GM23338 (cell line): ENCODE data around the gene IYD. TPM values are rescaled to one million over a fixed set of nuclear protein-coding genes. Genes with fewer than 3 reads are reported as not detected.

Experiments
- ATAC-seq: fragments of 200-7000 bp; cut with Tn5 transposase; 3 replicates; pipeline ENCODE4 v1.9.1; 2020
- DNase-seq: peaks from one replicate; pipeline ENCODE4 v3.0.0-alpha.2; 2015; ENCODE audit warnings: low spot score
- H2AFZ ChIP-seq: fragments of 200-600 bp; sonication (generic); 2 replicates; pipeline ENCODE4 v1.8.0; 2016; ENCODE audit warnings: antibody characterized with exemption, mild to moderate bottlenecking, moderate library complexity
- H3F3A ChIP-seq: fragments of 200-600 bp; sonication (generic); replicated peaks from 2 replicates; pipeline ENCODE4 v1.8.0; 2017; ENCODE audit warnings: antibody characterized with exemption, mixed run types, low read depth
- H3K27ac ChIP-seq: fragments of 200-600 bp; sonication (generic); 2 replicates; pipeline ENCODE4 v1.6.1; 2016; ENCODE audit warnings: low read depth
- H3K27me3 ChIP-seq: fragments of 200-600 bp; sonication (generic); 2 replicates; pipeline ENCODE4 v1.8.0; 2016; ENCODE audit warnings: mild to moderate bottlenecking, mixed run types, moderate library complexity; ENCODE audit not compliant: insufficient read depth
- H3K36me3 ChIP-seq: fragments of 200-600 bp; sonication (generic); 2 replicates; pipeline ENCODE4 v1.8.0; 2016; ENCODE audit warnings: mild to moderate bottlenecking; ENCODE audit not compliant: insufficient read depth
- H3K4me1 ChIP-seq: fragments of 200-600 bp; sonication (generic); 2 replicates; pipeline ENCODE4 v1.8.0; 2016; ENCODE audit warnings: mild to moderate bottlenecking, moderate library complexity; ENCODE audit not compliant: insufficient read depth
- H3K4me2 ChIP-seq: fragments of 200-600 bp; sonication (generic); 2 replicates; pipeline ENCODE4 v1.7.1; 2017; ENCODE audit warnings: mixed run types
- H3K4me3 ChIP-seq: fragments of 200-600 bp; sonication (generic); 2 replicates; pipeline ENCODE4 v1.6.1; 2016; ENCODE audit warnings: mixed run types
- H3K79me2 ChIP-seq: fragments of 200-600 bp; sonication (generic); replicated peaks from 2 replicates; pipeline ENCODE4 v1.8.0; 2017; ENCODE audit warnings: mild to moderate bottlenecking; ENCODE audit not compliant: insufficient read depth
- H3K9me2 ChIP-seq: fragments of 200-600 bp; sonication (generic); 2 replicates; pipeline ENCODE4 v1.8.0; 2017; ENCODE audit not compliant: insufficient read depth
- H4K20me1 ChIP-seq: fragments of 200-600 bp; sonication (generic); replicated peaks from 2 replicates; pipeline ENCODE4 v1.8.0; 2017; ENCODE audit warnings: mild to moderate bottlenecking; ENCODE audit not compliant: insufficient read depth
- H3K27ac Mint-ChIP-seq: 2 replicates; pipeline ENCODE4 v1.8.0; 2020; ENCODE audit warnings: inconsistent platforms, mild to moderate bottlenecking, moderate library complexity, mixed read lengths
- H3K27me3 Mint-ChIP-seq: 3 replicates; pipeline ENCODE4 v1.8.0; 2022; ENCODE audit warnings: low read depth, mild to moderate bottlenecking, moderate library complexity, mixed read lengths, inconsistent platforms; ENCODE audit not compliant: insufficient read depth, poor library complexity
- H3K36me3 Mint-ChIP-seq: 3 replicates; pipeline ENCODE4 v1.8.0; 2021; ENCODE audit warnings: low read depth, mild to moderate bottlenecking, inconsistent platforms, moderate library complexity, mixed read lengths
- H3K4me1 Mint-ChIP-seq: 3 replicates; pipeline ENCODE4 v1.8.0; 2020; ENCODE audit warnings: mild to moderate bottlenecking, inconsistent platforms, mixed read lengths
- H3K4me3 Mint-ChIP-seq: 3 replicates; pipeline ENCODE4 v1.8.0; 2021; ENCODE audit warnings: moderate library complexity, mild to moderate bottlenecking, inconsistent platforms, mixed read lengths
- H3K9me3 Mint-ChIP-seq: 3 replicates; pipeline ENCODE4 v1.8.0; 2020; ENCODE audit warnings: moderate library complexity, mild to moderate bottlenecking, inconsistent platforms, mixed read lengths
- CREB1 ChIP-seq: fragments of 250-450 bp; sonication (Bioruptor Pico); IDR thresholded peaks from 2 replicates; pipeline ENCODE4 v1.5.0; 2020; ENCODE audit warnings: low read depth, mild to moderate bottlenecking, moderate library complexity
- CTCF ChIP-seq, 2 experiments: fragments of 200-600 bp in 1 of 2; sonication (generic) in 1 of 2; conservative IDR thresholded peaks; 2 replicates each; pipeline versions ENCODE4 v1.5.1 to v1.6.1; 2016 to 2017; ENCODE audit warnings: antibody characterized with exemption in 2 of 2, low read depth in 2 of 2, mild to moderate bottlenecking in 2 of 2, moderate library complexity in 1 of 2
- ETS1 ChIP-seq: IDR thresholded peaks from 2 replicates; pipeline ENCODE4 v1.6.1; 2016; ENCODE audit warnings: antibody characterized with exemption
- EZH2 ChIP-seq: fragments of 200-600 bp; sonication (generic); IDR thresholded peaks from one replicate; pipeline ENCODE4 v1.8.0; 2017; ENCODE audit warnings: antibody characterized with exemption, mild to moderate bottlenecking, low read depth; ENCODE audit not compliant: unreplicated experiment
- EZH2phosphoT487 ChIP-seq: fragments of 200-600 bp; sonication (generic); IDR thresholded peaks from one replicate; pipeline ENCODE4 v1.8.1; 2018; ENCODE audit warnings: antibody characterized with exemption; ENCODE audit not compliant: unreplicated experiment
- JUNB ChIP-seq: IDR thresholded peaks from one replicate; pipeline ENCODE4 v1.6.1; 2016; ENCODE audit warnings: antibody characterized with exemption; ENCODE audit not compliant: unreplicated experiment
- NANOG ChIP-seq: IDR thresholded peaks from 2 replicates; pipeline ENCODE4 v1.6.1; 2016; ENCODE audit warnings: antibody characterized with exemption, borderline replicate concordance
- POLR2AphosphoS5 ChIP-seq: IDR thresholded peaks from 2 replicates; pipeline ENCODE4 v1.6.1; 2016; ENCODE audit warnings: antibody characterized with exemption, low read depth
- REST ChIP-seq: IDR thresholded peaks from one replicate; pipeline ENCODE4 v1.6.1; 2018; ENCODE audit warnings: antibody characterized with exemption; ENCODE audit not compliant: unreplicated experiment
- STAT1 ChIP-seq: IDR thresholded peaks from one replicate; pipeline ENCODE4 v1.6.1; 2016; ENCODE audit warnings: antibody characterized with exemption; ENCODE audit not compliant: unreplicated experiment
- ZNF114 ChIP-seq: fragments of 250-450 bp; sonication (Bioruptor Pico); IDR thresholded peaks from 2 replicates; pipeline ENCODE4 v1.5.0; 2020; ENCODE audit warnings: mild to moderate bottlenecking, moderate library complexity
- ZNF331 ChIP-seq: fragments of 250-450 bp; sonication (Bioruptor Pico); IDR thresholded peaks from 2 replicates; pipeline ENCODE4 v1.5.0; 2020; ENCODE audit warnings: low read depth, mild to moderate bottlenecking, moderate library complexity
- ZNF462 ChIP-seq: fragments of 250-450 bp; sonication (Bioruptor Pico); IDR thresholded peaks from 2 replicates; pipeline ENCODE4 v1.5.0; 2020; ENCODE audit warnings: mild to moderate bottlenecking, moderate library complexity
- polyA plus RNA-seq: library from polyadenylated mRNA; unstranded; fragments of >200 nt; fragmentation: Nextera tagmentation; extraction: Ambion mirVana; gene quantifications from 2 replicates; pipeline ENCODE4 v1.2.1, GENCODE V29; 2016
- total RNA-seq: library from RNA; depleted of rRNA; stranded (reverse); fragments of >200 nt; shearing (Covaris generic); gene quantifications from 2 replicates; pipeline ENCODE4 v1.2.3, GENCODE V29; 2014

The IYD gene
- total and polyA plus RNA-seq, 2 experiments from 2014 or later, result not detected

- ATAC-seq (no peak), DNase-seq (no peak)
- Histone ChIP-seq H3K27ac (no peak overlapping the region), H3K27me3 (no peaks in the 10 kb centered on the region), H3K9me2 (peaks cover 7% of the 10 kb centered on the region; the same call in 1 of the 2 replicates), H3K4me2 (no peak overlapping the region), H3F3A (no peaks in the 10 kb centered on the region), H2AFZ (no peak overlapping the region), H3K79me2 (no peaks in the 10 kb centered on the region), H3K4me1 (no peaks in the 10 kb centered on the region), H4K20me1 (no peaks in the 10 kb centered on the region), H3K4me3 (no peak overlapping the region), H3K36me3 (no peaks in the 10 kb centered on the region)
- H3K36me3 Mint-ChIP-seq, result no peaks in the 10 kb centered on the region
- no peaks in the 10 kb centered on the region for H3K27me3 Mint-ChIP-seq
- H3K9me3 Mint-ChIP-seq, result peaks cover 7% of the 10 kb centered on the region; the same call in 2 of the 3 replicates
- H3K27ac Mint-ChIP-seq, result no peak overlapping the region
- H3K4me1 Mint-ChIP-seq, result peaks cover 13% of the 10 kb centered on the region; the same call in 2 of the 3 replicates
- TF ChIP-seq JUNB, result no peak
- TF ChIP-seq ZNF462 (CRISPR knock-in tag), result no peak
- no peak for TF ChIP-seq ZNF331 (CRISPR knock-in tag)
- no peak for TF ChIP-seq EZH2
- no peak for TF ChIP-seq ZNF114
- no peak for TF ChIP-seq NANOG
- no peak for TF ChIP-seq STAT1
- TF ChIP-seq POLR2AphosphoS5, result no peak
- no peak for TF ChIP-seq CREB1 (CRISPR knock-in tag)
- TF ChIP-seq ETS1, result no peak
- no peak for TF ChIP-seq EZH2phosphoT487
- TF ChIP-seq CTCF (conservative IDR thresholded peaks at IDR 0.05; ENCODE audit: low read depth in 2 of 2), result no peak
- TF ChIP-seq REST, result no peak
- no peak overlapping the region for H3K4me3 Mint-ChIP-seq
Observed at GRCh38 chr6:150417250-150417649, 48.4 kb downstream of the IYD start.
